Measurements from ENCODE around the gene SPDYE2.
"Not testable (repeated sequence)": the region's sequence is repeated elsewhere in the genome, so short reads cannot be mapped to it uniquely, and the experiment has no call there.

- not testable (repeated sequence) for TF ChIP-seq CTCF, POLR2A, EP300, POLR2AphosphoS5 (IDR thresholded peaks at IDR 0.05)
These were observed 23.6 kb downstream of the SPDYE2 start for GRCh38 chr7:102574607-102575006.
